HEK293T (cell line): ENCODE data around the gene MFNG.

Source experiments
- CTCF ChIA-PET: fragments of 350-600 bp; formaldehyde crosslinking; extraction: SDS; loops from one replicate; lab custom pipeline; 2021; ENCODE audit warnings: antibody characterized with exemption, inconsistent platforms; lab: Yijun Ruan, JAX
- POLR2A ChIA-PET: fragments of 350-600 bp; formaldehyde crosslinking; extraction: SDS; loops from one replicate; lab custom pipeline; 2020; ENCODE audit warnings: antibody characterized with exemption, inconsistent platforms; lab: Yijun Ruan, JAX
- DNase-seq: peaks from one replicate; pipeline ENCODE4 v3.0.0; 2012; ENCODE audit warnings: mixed read lengths; ENCODE audit errors: extremely low spot score
- ARNT ChIP-seq: fragments of 450-650 bp; IDR thresholded peaks from 2 replicates; pipeline ENCODE4 v1.6.1; 2017; ENCODE audit warnings: mild to moderate bottlenecking
- BHLHE40 ChIP-seq: fragments of 450-650 bp; IDR thresholded peaks from 2 replicates; pipeline ENCODE4 v1.6.1; 2016; ENCODE audit warnings: mild to moderate bottlenecking, moderate library complexity, borderline replicate concordance
- CTBP1 ChIP-seq: fragments of 450-650 bp; IDR thresholded peaks from 2 replicates; pipeline ENCODE4 v1.6.1; 2016; ENCODE audit warnings: borderline replicate concordance
- ELF4 ChIP-seq: fragments of 450-650 bp; IDR thresholded peaks from 2 replicates; pipeline ENCODE4 v1.6.1; 2017; ENCODE audit warnings: antibody characterized with exemption
- FOXA1 ChIP-seq: fragments of 450-650 bp; IDR thresholded peaks from 2 replicates; pipeline ENCODE4 v1.6.1; 2016; ENCODE audit warnings: mild to moderate bottlenecking
- FOXK2 ChIP-seq: fragments of 450-650 bp; IDR thresholded peaks from 2 replicates; pipeline ENCODE4 v1.6.1; 2016; ENCODE audit warnings: mild to moderate bottlenecking
- FOXM1 ChIP-seq: fragments of 450-650 bp; IDR thresholded peaks from 2 replicates; pipeline ENCODE4 v1.6.1; 2017; ENCODE audit warnings: mild to moderate bottlenecking, borderline replicate concordance
- L3MBTL2 ChIP-seq: fragments of 450-650 bp; conservative IDR thresholded peaks from 2 replicates; pipeline ENCODE4 v1.6.1; 2016; ENCODE audit warnings: mild to moderate bottlenecking
- LEF1 ChIP-seq: fragments of 450-650 bp; IDR thresholded peaks from 2 replicates; pipeline ENCODE4 v1.6.1; 2017; ENCODE audit warnings: mild to moderate bottlenecking, borderline replicate concordance
- NFRKB ChIP-seq: fragments of 450-650 bp; IDR thresholded peaks from 2 replicates; pipeline ENCODE4 v1.6.1; 2016; ENCODE audit warnings: mild to moderate bottlenecking, moderate library complexity
- SP1 ChIP-seq: fragments of 450-650 bp; IDR thresholded peaks from 2 replicates; pipeline ENCODE4 v1.6.1; 2017
- SUZ12 ChIP-seq: fragments of 450-650 bp; IDR thresholded peaks from 2 replicates; pipeline ENCODE4 v1.6.1; 2016; ENCODE audit warnings: mild to moderate bottlenecking
- TARDBP ChIP-seq: fragments of 450-650 bp; IDR thresholded peaks from 2 replicates; pipeline ENCODE4 v1.6.1; 2016
- ZNF384 ChIP-seq: fragments of 450-650 bp; IDR thresholded peaks from 2 replicates; pipeline ENCODE4 v1.6.1; 2016
- TF ChIP-seq, protein P1 (sequence below): fragments of 450-650 bp; IDR thresholded peaks from 2 replicates; pipeline ENCODE4 v1.6.1; 2016

MFNG gene

DNA sequence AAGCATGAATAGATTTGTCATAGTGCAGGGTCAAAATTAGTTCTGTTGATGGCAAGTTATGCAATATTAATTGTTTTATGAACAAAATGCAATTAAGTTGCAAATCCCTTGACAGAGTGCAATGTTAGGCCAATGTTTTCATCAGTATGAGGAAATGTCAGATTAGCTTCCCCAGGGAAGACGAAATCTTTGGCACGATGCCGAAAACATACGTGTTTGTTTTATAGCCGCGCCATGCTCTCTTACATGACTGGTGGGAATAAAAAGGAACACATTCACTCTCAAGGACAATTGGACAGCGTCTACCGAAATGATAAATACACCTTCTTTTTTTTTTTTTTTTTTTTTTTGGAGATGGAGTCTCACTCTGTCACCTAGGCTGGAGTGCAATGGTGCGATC lies 27.0 kb downstream of the MFNG start:
- TF ChIP-seq L3MBTL2 (no peak), FOXA1 (no peak), SP1 (no peak), SUZ12 (no peak), LEF1 (no peak), ELF4 (no peak), TARDBP (no peak)
- TF ChIP-seq, protein P1, sequence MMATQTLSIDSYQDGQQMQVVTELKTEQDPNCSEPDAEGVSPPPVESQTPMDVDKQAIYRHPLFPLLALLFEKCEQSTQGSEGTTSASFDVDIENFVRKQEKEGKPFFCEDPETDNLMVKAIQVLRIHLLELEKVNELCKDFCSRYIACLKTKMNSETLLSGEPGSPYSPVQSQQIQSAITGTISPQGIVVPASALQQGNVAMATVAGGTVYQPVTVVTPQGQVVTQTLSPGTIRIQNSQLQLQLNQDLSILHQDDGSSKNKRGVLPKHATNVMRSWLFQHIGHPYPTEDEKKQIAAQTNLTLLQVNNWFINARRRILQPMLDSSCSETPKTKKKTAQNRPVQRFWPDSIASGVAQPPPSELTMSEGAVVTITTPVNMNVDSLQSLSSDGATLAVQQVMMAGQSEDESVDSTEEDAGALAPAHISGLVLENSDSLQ, result no peak
- ChIA-PET CTCF (interaction anchor here (0.8 to 4.3 kb wide), 7 partner anchors 10 to 199 kb away, joined by 3 to 46 read pairs (median 6); no protein-coding TSS in a partner anchor), POLR2A (no interaction called here)
- DNase-seq, result no peak

DNA sequence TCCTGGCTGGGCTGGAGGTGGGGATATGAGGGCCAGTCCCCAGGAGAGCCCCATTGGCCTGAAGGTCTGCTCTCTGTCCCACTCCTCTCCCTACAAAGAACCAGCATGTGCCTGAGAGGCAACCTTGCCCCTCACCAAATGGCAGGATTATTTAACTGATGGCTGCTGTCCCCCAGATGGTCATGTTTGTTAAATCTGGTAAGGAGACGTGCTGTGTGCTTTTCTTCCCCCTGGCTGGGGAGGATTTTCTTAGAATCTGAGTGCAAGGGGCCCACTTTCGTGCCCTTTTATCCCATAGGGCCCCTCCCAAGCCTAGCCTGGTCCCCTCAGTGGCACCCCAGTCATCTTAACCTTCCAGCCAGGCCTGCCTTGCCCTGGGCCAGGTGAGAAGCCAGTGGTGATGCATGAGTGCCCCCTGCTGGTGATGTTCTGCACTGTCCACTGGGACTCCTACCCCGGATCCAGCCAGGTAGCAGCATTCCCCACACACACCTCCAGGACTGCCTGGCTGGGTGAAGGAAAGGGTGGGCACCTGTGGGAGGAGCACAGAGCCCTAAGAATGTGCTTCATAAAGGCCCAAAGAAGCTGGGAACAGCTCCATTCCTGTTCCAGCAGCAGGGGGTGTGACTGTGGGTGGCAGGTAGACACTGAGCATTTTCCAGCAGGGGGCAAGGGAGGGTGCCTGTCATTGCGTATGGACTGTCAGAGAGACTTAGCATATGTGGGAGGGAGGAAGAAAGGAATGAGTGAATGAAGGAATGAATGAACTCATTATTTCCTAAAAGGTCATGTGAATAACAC lies 28.9 kb downstream of the MFNG start:
- peak; percentile 93 for DNase-seq
- POLR2A ChIA-PET, result interaction anchor here (1.3 kb wide), 1 partner anchor 139 kb away, joined by 3 read pairs; no protein-coding TSS in a partner anchor

DNA sequence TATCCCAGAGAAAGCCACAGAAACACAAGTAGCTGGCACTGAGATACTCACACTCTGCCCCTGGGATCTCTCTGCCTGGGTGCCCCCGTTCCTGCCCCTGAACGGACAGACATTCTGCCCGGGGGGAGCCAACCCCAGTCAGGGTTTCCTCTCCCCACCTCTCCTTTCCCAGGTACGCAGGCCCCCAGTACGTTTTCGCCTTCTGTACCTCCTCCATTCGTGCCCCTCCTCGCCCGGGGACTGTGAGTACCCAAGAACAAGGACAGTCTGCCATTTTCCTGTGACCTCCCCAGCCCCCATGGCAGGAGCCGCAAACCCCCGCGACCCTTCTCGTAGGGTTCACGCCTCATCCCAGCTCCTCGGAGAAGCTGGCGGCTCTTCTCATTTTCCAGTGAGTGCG lies 29.8 kb downstream of the MFNG start:
- ChIA-PET POLR2A (no interaction called here), CTCF (interaction anchor here (0.7 to 4.3 kb wide), 5 partner anchors 16 to 151 kb away, joined by 3 to 46 read pairs (median 3); no protein-coding TSS in a partner anchor)
- no peak for DNase-seq
- TF ChIP-seq TARDBP (no peak), NFRKB (no peak), CTBP1 (no peak)

More for the DNA sequence above, 28.9 kb downstream of the MFNG start:
- CTCF ChIA-PET, result interaction anchor here (0.9 to 4.3 kb wide), 5 partner anchors 8 to 153 kb away, joined by 3 to 46 read pairs (median 4); no protein-coding TSS in a partner anchor
- TF ChIP-seq FOXM1 (peak; percentile 23; the same call in 1 of the 2 replicates), NFRKB (no peak)
- TF ChIP-seq, protein P1, result no peak

DNA sequence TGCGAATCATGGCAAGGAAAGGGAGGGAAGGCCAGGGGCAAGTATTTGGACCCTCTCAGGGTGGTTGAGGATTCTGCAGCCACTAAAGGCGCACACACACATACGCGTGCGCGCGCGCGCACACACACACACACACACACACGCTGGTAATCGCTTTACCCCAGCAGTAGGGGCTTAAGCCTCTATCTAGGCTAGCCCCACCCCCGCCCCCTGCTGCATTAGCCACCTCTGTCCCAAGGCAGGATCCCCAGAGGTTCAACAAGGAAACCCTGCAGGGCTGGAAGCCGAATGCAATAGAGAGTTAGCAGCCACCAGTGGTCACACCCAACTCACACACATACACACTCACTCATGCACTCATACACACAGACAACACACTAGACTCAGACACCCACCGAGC lies 30.3 kb downstream of the MFNG start:
- ChIA-PET CTCF (interaction anchor here (0.8 to 4.3 kb wide), 4 partner anchors 17 to 151 kb away, joined by 3 to 46 read pairs (median 4); no protein-coding TSS in a partner anchor), POLR2A (no interaction called here)
- TF ChIP-seq ARNT (no peak), BHLHE40 (no peak), ELF4 (no peak)
- DNase-seq, result no peak

DNA sequence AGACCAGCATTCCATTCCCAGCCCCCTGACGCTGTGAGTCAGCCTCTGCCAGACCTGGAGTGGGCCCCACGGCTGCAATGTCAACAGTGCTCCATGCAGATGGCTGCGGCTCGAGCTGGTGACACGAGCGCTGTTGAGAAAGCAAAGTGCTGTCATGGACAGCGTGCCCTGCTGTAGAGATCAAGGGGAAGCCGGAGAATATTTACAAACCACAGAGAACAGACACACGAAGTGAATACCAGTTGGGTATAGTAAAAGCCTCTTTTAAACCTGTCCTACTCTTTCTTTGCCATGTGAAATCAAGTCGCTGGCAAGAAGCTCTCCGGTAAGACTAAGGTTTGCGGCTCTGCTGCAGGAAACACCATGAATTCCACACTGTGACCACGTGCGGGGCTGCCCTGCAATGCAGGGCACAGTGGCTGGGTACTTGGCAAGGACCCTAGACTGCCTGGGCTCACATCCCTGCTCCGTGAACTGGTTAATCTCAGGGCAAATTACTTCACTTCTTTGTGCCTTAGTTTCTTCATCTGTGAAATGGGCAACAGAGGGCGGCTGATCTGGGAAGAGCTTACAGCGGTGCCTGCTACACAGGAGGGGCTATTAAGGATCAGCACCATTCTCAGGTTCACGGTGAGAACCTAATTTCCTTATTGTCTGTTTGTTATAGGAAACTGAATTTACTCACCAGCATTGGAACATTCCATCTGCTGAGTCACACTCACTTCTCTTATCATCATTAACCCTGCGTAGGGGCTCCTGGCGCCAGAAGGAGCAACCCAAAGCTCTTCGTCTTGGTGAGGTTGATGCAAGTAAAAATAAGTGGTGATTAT lies 31.1 kb downstream of the MFNG start:
- ChIA-PET POLR2A (no interaction called here), CTCF (interaction anchor here (0.5 to 4.3 kb wide), 5 partner anchors 18 to 152 kb away, joined by 3 to 46 read pairs (median 3); no protein-coding TSS in a partner anchor)
- DNase-seq, result no peak
- TF ChIP-seq CTBP1 (no peak), SP1 (no peak), L3MBTL2 (no peak), SUZ12 (no peak), TARDBP (no peak)

DNA sequence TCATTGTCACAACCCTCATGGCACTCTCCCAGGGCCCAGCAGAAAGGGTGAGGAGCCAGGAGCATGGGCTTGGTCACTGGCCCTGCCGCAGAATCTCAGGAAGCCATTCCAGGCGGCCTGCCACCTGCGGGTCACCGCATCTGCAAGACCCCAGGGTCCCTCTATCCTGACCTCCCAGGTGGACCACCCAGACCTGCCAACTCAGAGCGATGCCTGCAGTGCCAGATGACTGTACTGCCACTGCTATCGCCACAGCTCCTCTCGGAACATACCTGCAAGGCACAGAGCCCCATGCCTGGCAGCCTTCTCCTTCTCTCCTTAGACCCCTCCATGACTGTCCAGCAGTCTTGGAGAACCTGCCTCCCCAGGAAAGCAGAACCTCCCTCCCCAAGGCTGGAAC lies 32.5 kb downstream of the MFNG start:
- POLR2A ChIA-PET, result no interaction called here
- DNase-seq, result no peak
- TF ChIP-seq SUZ12 (no peak), LEF1 (no peak), ZNF384 (no peak), ARNT (no peak), L3MBTL2 (no peak), FOXK2 (no peak), ELF4 (no peak), TARDBP (no peak), FOXM1 (no peak)
- CTCF ChIA-PET, result interaction anchor here (1.0 kb wide), 1 partner anchor 19 kb away, joined by 3 read pairs; no protein-coding TSS in a partner anchor

DNA sequence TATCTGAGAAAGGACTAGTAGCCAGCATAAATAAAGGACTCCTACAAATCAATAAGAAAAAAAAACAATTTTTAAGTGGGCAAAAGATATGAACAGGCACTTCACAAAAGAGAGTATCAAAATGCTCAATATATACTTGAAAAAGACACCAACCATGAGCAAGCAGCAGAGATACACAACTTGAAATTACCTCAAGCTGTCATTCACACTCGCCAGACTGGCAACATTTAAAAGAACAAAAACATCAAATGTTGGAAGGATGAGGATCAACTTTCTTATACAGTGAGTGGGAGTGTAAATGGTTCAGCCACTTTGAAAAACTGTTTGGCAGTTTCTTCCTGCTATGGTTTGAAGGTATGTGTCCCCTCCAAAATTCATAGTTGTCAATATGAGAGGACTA lies 35.0 kb downstream of the MFNG start:
- ChIA-PET CTCF (no interaction called here), POLR2A (no interaction called here)
- TF ChIP-seq NFRKB (no peak), SP1 (no peak), FOXM1 (no peak), ZNF384 (no peak), ELF4 (no peak), ARNT (no peak), CTBP1 (no peak), FOXK2 (no peak), SUZ12 (no peak), BHLHE40 (no peak), TARDBP (no peak)
- no peak for DNase-seq
